GM12892 (cell line): ENCODE measurements around the gene XAF1.
"Not testable (repeated sequence)": the region's sequence is repeated elsewhere in the genome, so short reads cannot be mapped to it uniquely, and the experiment has no call there.

Experiments
- DNase-seq: peaks from one replicate; pipeline ENCODE4 v3.0.0; 2011; ENCODE audit not compliant: insufficient read length
- FAIRE-seq: peaks from 2 replicates; lab custom pipeline; 2011; peaks lifted over from hg19 to GRCh38; lab: Jason Lieb, UNC
- POLR2A ChIP-seq: IDR thresholded peaks from 2 replicates; pipeline ENCODE4 v1.6.1; 2011; ENCODE audit warnings: low read depth, low read length, control low read depth
- POLR2AphosphoS5 ChIP-seq: IDR thresholded peaks from 2 replicates; pipeline ENCODE4 v1.6.1; 2011; ENCODE audit warnings: low read depth, low read length, control low read depth
- TAF1 ChIP-seq: IDR thresholded peaks from 2 replicates; pipeline ENCODE4 v1.6.1; 2011; ENCODE audit warnings: low read depth, mild to moderate bottlenecking, control low read depth, low read length, borderline replicate concordance

Gene XAF1

GRCh38 chr17:6756425-6757031, 682 bp downstream of the XAF1 start:
- no peak for FAIRE-seq
- TF ChIP-seq TAF1 (no peak), POLR2A (no peak), POLR2AphosphoS5 (peak; percentile 35; the same call in 1 of the 2 replicates)
- DNase-seq, result no peak

GRCh38 chr17:6757747-6758146, 1.9 kb downstream of the XAF1 start:
- FAIRE-seq (peak; percentile 48), DNase-seq (no peak)
- 0 out of 2 replicates have a peak, but pooled peaks have one; percentile 29 for TF ChIP-seq POLR2AphosphoS5
- no peak for TF ChIP-seq TAF1

- FAIRE-seq (no peak), DNase-seq (no peak)
- TF ChIP-seq POLR2A, result no peak
- no peak for TF ChIP-seq TAF1
- TF ChIP-seq POLR2AphosphoS5, result peak; percentile 39; the same call in 1 of the 2 replicates
Observed at GRCh38 chr17:6761779-6762178, 5.9 kb downstream of the XAF1 start.

GRCh38 chr17:6768447-6768846, 12.6 kb downstream of the XAF1 start:
- TF ChIP-seq POLR2AphosphoS5 (no peak), POLR2A (no peak), TAF1 (no peak)
- no peak for FAIRE-seq

GRCh38 chr17:6772016-6772415, 16.2 kb downstream of the XAF1 start:
- DNase-seq (no peak), FAIRE-seq (no peak)
- TF ChIP-seq TAF1, result no peak
- TF ChIP-seq POLR2AphosphoS5, result no peak
- no peak for TF ChIP-seq POLR2A

More at GRCh38 chr17:6768447-6768846, 12.6 kb downstream of the XAF1 start:
- DNase-seq, result no peak

- not testable (repeated sequence) for DNase-seq, FAIRE-seq
Observed at GRCh38 chr17:6774906-6775305, 19.1 kb downstream of the XAF1 start.

GRCh38 chr17:6775871-6776405, 20.1 kb downstream of the XAF1 start, which contains the start of gene FBXO39:
FBXO39 (plus strand) TSS chr17:6776215; CDS start chr17:6779869, 3,654 bp downstream.
- no peak for DNase-seq
- no peak; the same call in 1 of the 2 replicates for TF ChIP-seq POLR2AphosphoS5
- no peak; the same call in 1 of the 2 replicates for TF ChIP-seq POLR2A
- no peak for TF ChIP-seq TAF1

GRCh38 chr17:6779411-6779810, 23.6 kb downstream of the XAF1 start:
- DNase-seq (no peak), FAIRE-seq (no peak)
- no peak for TF ChIP-seq POLR2A
- no peak for TF ChIP-seq TAF1
- no peak for TF ChIP-seq POLR2AphosphoS5

More at GRCh38 chr17:6775871-6776405, 20.1 kb downstream of the XAF1 start, which contains the start of gene FBXO39:
- no peak for FAIRE-seq

- TF ChIP-seq POLR2A, result no peak
- TF ChIP-seq TAF1, result no peak
- TF ChIP-seq POLR2AphosphoS5, result no peak
- no peak for DNase-seq
- FAIRE-seq, result no peak
Observed at GRCh38 chr17:6780001-6780400, 24.2 kb downstream of the XAF1 start.

- FAIRE-seq, result no peak
- DNase-seq, result no peak
- no peak for TF ChIP-seq POLR2AphosphoS5
- no peak for TF ChIP-seq TAF1
- no peak for TF ChIP-seq POLR2A
Observed at GRCh38 chr17:6780886-6781285, 25.0 kb downstream of the XAF1 start.

- no peak for FAIRE-seq
Observed at GRCh38 chr17:6782244-6782643, 26.4 kb downstream of the XAF1 start.

GRCh38 chr17:6786618-6787017, 30.8 kb downstream of the XAF1 start:
- TF ChIP-seq TAF1 (no peak), POLR2A (no peak), POLR2AphosphoS5 (no peak)
- FAIRE-seq (no peak), DNase-seq (no peak)

More at GRCh38 chr17:6782244-6782643, 26.4 kb downstream of the XAF1 start:
- no peak for TF ChIP-seq TAF1
- no peak for TF ChIP-seq POLR2A
- TF ChIP-seq POLR2AphosphoS5, result no peak
- DNase-seq, result no peak
